Prostate gland (tissue), 2 donors: Measurements from ENCODE around the gene RPS15.

Experiments used
- POLR2A ChIP-seq: fragments of 450-650 bp; IDR thresholded peaks from one replicate; pipeline ENCODE4 v1.6.1; 2016; ENCODE audit warnings: antibody characterized with exemption, mild to moderate bottlenecking
- POLR2AphosphoS5 ChIP-seq: sonication (generic); formaldehyde crosslinking; IDR thresholded peaks from one replicate; pipeline ENCODE4 v1.6.1; 2017; ENCODE audit warnings: antibody characterized with exemption
- TF ChIP-seq, protein P1 (sequence below), 4 experiments: fragments of 200-600 bp in 2 of 4; fragments of 450-650 bp in 2 of 4; sonication (generic) in 2 of 4; IDR thresholded peaks; 1 replicate in 3 of 4; 2 replicates in 1 of 4; pipeline ENCODE4 v1.5.1; 2016 to 2019; ENCODE audit warnings: antibody characterized with exemption in 4 of 4, mild to moderate bottlenecking in 2 of 4, moderate library complexity in 2 of 4

- no peak for TF ChIP-seq POLR2A
- TF ChIP-seq, protein P1, sequence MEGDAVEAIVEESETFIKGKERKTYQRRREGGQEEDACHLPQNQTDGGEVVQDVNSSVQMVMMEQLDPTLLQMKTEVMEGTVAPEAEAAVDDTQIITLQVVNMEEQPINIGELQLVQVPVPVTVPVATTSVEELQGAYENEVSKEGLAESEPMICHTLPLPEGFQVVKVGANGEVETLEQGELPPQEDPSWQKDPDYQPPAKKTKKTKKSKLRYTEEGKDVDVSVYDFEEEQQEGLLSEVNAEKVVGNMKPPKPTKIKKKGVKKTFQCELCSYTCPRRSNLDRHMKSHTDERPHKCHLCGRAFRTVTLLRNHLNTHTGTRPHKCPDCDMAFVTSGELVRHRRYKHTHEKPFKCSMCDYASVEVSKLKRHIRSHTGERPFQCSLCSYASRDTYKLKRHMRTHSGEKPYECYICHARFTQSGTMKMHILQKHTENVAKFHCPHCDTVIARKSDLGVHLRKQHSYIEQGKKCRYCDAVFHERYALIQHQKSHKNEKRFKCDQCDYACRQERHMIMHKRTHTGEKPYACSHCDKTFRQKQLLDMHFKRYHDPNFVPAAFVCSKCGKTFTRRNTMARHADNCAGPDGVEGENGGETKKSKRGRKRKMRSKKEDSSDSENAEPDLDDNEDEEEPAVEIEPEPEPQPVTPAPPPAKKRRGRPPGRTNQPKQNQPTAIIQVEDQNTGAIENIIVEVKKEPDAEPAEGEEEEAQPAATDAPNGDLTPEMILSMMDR (IDR thresholded peaks at IDR 0.05), result no peak
- no peak for TF ChIP-seq POLR2AphosphoS5
Observed at GRCh38 chr19:1388637-1389026, 49.6 kb upstream of the RPS15 start.
